Glutamatergic neuron (in vitro differentiated cells): ENCODE results near the gene ADARB1. TPM values are rescaled to one million over a fixed set of nuclear protein-coding genes. Genes with fewer than 3 reads are reported as not detected.

Experiments
- DNase-seq: peaks from one replicate; pipeline ENCODE4 v3.0.0; 2022
- H3K27ac Mint-ChIP-seq: one replicate; pipeline ENCODE4 v1.8.0; 2020; ENCODE audit warnings: mild to moderate bottlenecking, mixed read lengths, inconsistent platforms; ENCODE audit not compliant: unreplicated experiment
- H3K27me3 Mint-ChIP-seq: one replicate; pipeline ENCODE4 v1.8.0; 2020; ENCODE audit warnings: mild to moderate bottlenecking, moderate library complexity, mixed read lengths, inconsistent platforms; ENCODE audit not compliant: unreplicated experiment
- H3K36me3 Mint-ChIP-seq: one replicate; pipeline ENCODE4 v1.8.0; 2020; ENCODE audit warnings: mild to moderate bottlenecking, mixed read lengths, inconsistent platforms; ENCODE audit not compliant: unreplicated experiment
- H3K4me1 Mint-ChIP-seq: one replicate; pipeline ENCODE4 v1.8.0; 2020; ENCODE audit warnings: mild to moderate bottlenecking, low read depth, mixed read lengths, inconsistent platforms; ENCODE audit not compliant: unreplicated experiment
- H3K4me3 Mint-ChIP-seq: one replicate; pipeline ENCODE4 v1.8.0; 2020; ENCODE audit warnings: mild to moderate bottlenecking, mixed read lengths, inconsistent platforms; ENCODE audit not compliant: unreplicated experiment
- H3K9me3 Mint-ChIP-seq: one replicate; pipeline ENCODE4 v1.8.0; 2020; ENCODE audit warnings: mild to moderate bottlenecking, moderate library complexity, mixed read lengths, inconsistent platforms; ENCODE audit not compliant: unreplicated experiment
- CTCF ChIP-seq: fragments of 200-600 bp; sonication (generic); IDR thresholded peaks from one replicate; pipeline ENCODE4 v1.5.0; 2021; ENCODE audit not compliant: partially characterized antibody, unreplicated experiment
- total RNA-seq: library from RNA; stranded (reverse); fragmentation: NEBNext Ultra II Directional; extraction: Animal tissue kit (Norgen Biotek cat#: 25700); gene quantifications from one replicate; pipeline ENCODE4 v1.2.1, GENCODE V29; 2021; ENCODE audit not compliant: unreplicated experiment

Gene ADARB1
- total RNA-seq, 1 donor from 2014 or later: 49.2 TPM

- peaks cover 44% of the 10 kb centered on the region for H3K4me1 Mint-ChIP-seq
- peaks cover 3% of the 10 kb centered on the region for H3K27me3 Mint-ChIP-seq
- TF ChIP-seq CTCF: no peak
- no peak overlapping the region for H3K4me3 Mint-ChIP-seq
- no peak overlapping the region for H3K27ac Mint-ChIP-seq
- no peaks in the 10 kb centered on the region for H3K36me3 Mint-ChIP-seq
- no peaks in the 10 kb centered on the region for H3K9me3 Mint-ChIP-seq
- no peak for DNase-seq
These were observed 12.1 kb downstream of the ADARB1 start for GRCh38 chr21:45086337-45086958.

- Mint-ChIP-seq H3K27ac (no peak overlapping the region), H3K4me1 (peaks cover 48% of the 10 kb centered on the region), H3K27me3 (peaks cover 3% of the 10 kb centered on the region), H3K9me3 (no peaks in the 10 kb centered on the region), H3K36me3 (no peaks in the 10 kb centered on the region), H3K4me3 (no peak overlapping the region)
- no peak for DNase-seq
- no peak for TF ChIP-seq CTCF
These were observed 12.8 kb downstream of the ADARB1 start for GRCh38 chr21:45087022-45087823.

GRCh38 chr21:45088116-45088515, 13.7 kb downstream of the ADARB1 start:
- Mint-ChIP-seq H3K27me3 (peaks cover 3% of the 10 kb centered on the region), H3K4me1 (peaks cover 43% of the 10 kb centered on the region), H3K4me3 (no peak overlapping the region), H3K9me3 (no peaks in the 10 kb centered on the region), H3K27ac (no peak overlapping the region), H3K36me3 (no peaks in the 10 kb centered on the region)
- DNase-seq: no peak
- no peak for TF ChIP-seq CTCF

GRCh38 chr21:45088729-45089128, 14.3 kb downstream of the ADARB1 start:
- peaks cover 49% of the 10 kb centered on the region for H3K4me1 Mint-ChIP-seq
- H3K27ac Mint-ChIP-seq: no peak overlapping the region
- no peak for TF ChIP-seq CTCF
- H3K4me3 Mint-ChIP-seq: no peak overlapping the region
- no peak for DNase-seq
- H3K27me3 Mint-ChIP-seq: peaks cover 3% of the 10 kb centered on the region
- no peaks in the 10 kb centered on the region for H3K9me3 Mint-ChIP-seq
- H3K36me3 Mint-ChIP-seq: no peaks in the 10 kb centered on the region

- Mint-ChIP-seq H3K4me3 (no peak overlapping the region), H3K27me3 (peaks cover 3% of the 10 kb centered on the region), H3K27ac (no peak overlapping the region), H3K36me3 (no peaks in the 10 kb centered on the region), H3K9me3 (no peaks in the 10 kb centered on the region), H3K4me1 (peaks cover 52% of the 10 kb centered on the region)
- DNase-seq: no peak
- TF ChIP-seq CTCF: no peak
These were observed 15.6 kb downstream of the ADARB1 start for GRCh38 chr21:45089964-45090363.
